ENCODE measurements around the gene TCF4.
"Not testable (repeated sequence)": the region's sequence is repeated elsewhere in the genome, so short reads cannot be mapped to it uniquely, and the experiment has no call there.

Gene TCF4

GRCh38 chr18:55473058-55473457 lies 114.9 kb downstream of the TCF4 start:
- DNase-seq: no peak

DNA sequence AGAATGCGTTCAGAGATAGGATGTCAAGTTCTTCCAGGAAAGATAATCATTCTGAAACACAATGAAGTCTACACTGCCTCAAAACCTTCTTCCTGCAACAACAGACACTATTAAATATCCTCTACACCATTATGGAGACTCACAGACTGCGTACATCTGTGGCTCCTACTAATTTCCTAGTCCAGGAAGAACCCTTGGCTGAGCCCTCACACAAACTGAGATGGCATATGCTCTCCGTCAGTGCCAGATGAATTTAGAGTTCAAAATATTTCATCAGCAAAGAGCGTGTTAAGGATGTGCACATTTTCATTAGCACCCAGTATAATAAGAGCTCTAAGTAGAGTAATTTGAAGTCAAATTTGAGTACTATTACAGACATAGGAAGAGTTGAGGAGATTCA lies 117.2 kb downstream of the TCF4 start:
- DNase-seq: no peak

DNA sequence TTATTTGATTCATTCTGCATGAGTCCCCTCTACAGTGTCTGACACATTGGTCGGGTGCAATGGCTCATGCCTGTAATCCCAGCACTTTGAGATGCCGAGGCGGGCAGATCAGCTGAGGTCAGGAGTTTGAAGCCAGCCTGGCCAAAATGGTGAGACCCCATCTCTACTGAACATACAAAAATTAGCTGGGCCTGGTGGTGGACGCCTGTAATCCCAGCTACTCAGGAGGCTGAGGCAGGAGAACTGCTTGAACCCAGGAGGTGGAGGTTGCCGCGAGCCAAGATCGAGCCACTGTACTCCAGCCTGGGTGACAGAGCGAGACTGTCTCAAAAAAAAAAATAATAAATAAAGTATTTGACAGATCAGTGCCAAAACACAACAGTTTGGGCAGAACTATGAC lies 118.9 kb downstream of the TCF4 start:
- not testable (repeated sequence) for DNase-seq

- no peak for DNase-seq
Measured at GRCh38 chr18:55466789-55467188, 121.2 kb downstream of the TCF4 start.

DNA sequence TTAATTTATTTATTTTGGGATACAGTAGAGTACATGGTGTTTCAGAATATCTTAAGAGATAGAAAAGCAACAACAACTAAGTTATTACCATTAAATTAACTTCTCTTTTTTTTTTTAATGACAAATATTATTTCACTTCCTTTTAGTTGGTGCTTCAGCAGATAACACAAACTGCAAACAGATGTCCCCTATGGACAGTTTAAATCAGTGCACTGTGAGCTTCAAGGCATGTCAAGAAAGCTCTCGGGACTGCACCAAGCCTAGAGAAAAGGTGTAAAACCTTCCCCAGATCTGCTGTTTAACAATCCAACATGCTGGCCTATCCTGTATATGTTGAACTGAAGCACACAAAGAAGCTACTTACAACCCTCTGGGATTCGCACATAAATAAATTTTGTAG lies 122.7 kb downstream of the TCF4 start:
- no peak for DNase-seq

DNA sequence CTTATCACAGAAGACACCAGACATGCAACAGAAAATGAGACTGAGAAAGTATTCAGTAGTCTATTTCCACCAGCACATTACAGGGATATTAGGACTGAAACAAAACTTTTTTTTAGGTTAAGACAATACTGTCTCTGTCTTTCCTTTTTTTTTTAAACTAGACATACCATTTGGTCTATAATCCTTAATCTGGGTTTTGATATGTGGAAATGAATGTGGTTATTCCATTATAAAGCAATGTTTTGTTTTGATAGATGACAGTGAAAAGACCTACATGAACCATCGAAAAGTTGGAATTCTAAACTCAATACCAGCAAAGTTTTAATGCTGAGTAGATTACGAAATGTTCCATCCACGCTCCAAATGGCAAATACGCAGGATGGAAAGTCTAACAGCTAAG lies 123.4 kb downstream of the TCF4 start:
- DNase-seq: no peak

DNA sequence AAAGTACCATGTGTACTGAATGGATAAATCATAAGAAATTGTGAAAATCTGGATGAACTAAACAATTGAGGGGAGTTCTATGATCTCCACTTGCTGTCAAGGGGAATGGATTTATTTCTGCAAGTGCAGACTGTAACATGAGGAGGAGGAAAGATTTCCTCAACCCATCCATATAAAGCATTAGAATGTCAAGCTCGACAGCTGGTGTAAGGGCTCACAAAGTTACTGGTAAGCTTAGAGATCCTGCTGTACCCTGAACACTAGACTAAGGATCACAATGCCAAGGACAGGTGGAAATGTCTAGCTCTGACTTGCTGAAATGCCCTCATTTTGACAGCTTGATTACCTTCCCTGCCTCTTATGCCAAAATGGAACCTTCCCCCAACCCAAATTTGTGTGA lies 125.3 kb downstream of the TCF4 start:
- DNase-seq: no peak

- DNase-seq: no peak
Measured at GRCh38 chr18:55461848-55462247, 126.1 kb downstream of the TCF4 start.

- no peak for DNase-seq
Measured at GRCh38 chr18:55458456-55459203, 129.4 kb downstream of the TCF4 start.

DNA sequence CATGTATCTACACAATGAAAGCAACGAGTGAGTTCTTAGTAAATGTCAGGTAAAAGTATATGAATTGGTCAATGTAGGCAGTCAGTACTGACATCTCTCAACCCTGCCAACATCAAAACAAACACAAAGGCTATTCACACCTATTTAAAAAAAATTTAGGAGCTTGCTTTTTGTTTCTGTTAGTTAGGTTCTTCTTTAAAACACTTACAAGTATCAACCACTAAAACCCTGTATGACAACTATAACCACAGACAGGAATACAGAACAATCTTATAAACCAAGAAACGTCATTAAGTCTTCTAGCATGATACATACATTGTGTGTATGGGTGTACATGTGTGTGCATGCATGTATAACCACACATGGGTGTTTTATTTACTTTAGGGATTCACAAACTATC lies 131.0 kb downstream of the TCF4 start:
- no peak for DNase-seq

GRCh38 chr18:55455938-55456337 lies 132.1 kb downstream of the TCF4 start:
- DNase-seq: no peak

DNA sequence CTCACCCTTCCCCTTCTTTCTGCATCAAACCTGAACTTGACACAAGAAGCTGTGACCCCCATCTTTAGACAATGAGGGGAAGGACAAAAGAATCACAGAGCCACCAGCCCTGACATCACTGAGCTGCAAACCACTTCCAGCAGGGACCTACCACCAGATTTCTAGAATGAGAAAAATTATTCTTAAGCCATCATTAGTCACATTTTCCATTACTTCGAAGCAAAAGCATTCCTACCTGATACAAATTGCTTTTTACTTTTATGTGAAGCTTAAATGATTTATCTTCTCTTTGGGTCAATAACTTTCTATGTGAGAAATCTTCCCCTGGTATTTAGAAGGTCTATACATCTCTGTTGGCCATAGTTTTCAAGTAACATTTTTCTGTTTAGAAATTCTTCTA lies 134.8 kb downstream of the TCF4 start:
- DNase-seq: no peak

- no peak for DNase-seq
Measured at GRCh38 chr18:55452123-55452611, 135.8 kb downstream of the TCF4 start.

- DNase-seq: no peak
Measured at GRCh38 chr18:55449412-55450140, 138.4 kb downstream of the TCF4 start.

DNA sequence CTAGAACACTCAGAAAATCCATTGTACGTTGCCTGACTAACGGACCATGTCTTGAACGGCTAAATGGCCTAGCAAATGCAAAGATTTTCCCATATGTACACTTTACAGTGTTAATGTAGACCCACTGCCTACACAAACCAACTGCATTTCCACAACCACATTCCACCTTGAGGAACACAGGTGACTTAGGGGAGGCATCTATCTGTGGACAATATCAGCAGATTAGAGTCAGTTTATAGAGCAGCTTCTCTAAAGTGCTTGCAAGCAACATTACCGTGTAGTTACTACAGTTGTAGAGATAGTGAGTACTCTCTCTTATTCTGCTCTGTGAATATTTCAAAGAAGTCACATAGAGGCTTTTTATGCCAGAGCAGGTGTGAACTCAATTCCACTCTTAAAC lies 139.6 kb downstream of the TCF4 start:
- no peak for DNase-seq

- no peak for DNase-seq
Measured at GRCh38 chr18:55447672-55448018, 140.3 kb downstream of the TCF4 start.

GRCh38 chr18:55446996-55447671 lies 140.9 kb downstream of the TCF4 start:
- DNase-seq: no peak

- no peak for DNase-seq
Measured at GRCh38 chr18:55444536-55444935, 143.5 kb downstream of the TCF4 start.

DNA sequence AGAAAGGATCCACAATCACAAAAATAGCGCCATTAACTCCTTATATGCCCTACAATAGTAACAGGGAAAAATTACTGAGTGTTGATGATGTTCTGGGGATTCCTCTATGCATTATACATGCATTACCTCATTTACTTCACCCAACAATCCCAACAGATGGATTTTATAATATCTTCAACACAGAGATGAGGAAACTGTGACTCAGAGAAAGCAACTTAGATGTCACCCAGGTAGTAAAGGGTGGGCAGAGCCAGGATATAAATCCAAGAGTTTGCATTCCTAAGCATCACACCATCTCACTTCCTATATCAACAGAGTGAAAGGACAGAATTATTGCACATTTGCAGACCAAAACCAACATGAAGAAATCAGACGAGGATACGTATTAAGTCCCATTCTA lies 144.2 kb downstream of the TCF4 start:
- DNase-seq: no peak

GRCh38 chr18:55442561-55442960 lies 145.4 kb downstream of the TCF4 start:
- no peak for DNase-seq

- no peak for DNase-seq
Measured at GRCh38 chr18:55440988-55441387, 147.0 kb downstream of the TCF4 start.

DNA sequence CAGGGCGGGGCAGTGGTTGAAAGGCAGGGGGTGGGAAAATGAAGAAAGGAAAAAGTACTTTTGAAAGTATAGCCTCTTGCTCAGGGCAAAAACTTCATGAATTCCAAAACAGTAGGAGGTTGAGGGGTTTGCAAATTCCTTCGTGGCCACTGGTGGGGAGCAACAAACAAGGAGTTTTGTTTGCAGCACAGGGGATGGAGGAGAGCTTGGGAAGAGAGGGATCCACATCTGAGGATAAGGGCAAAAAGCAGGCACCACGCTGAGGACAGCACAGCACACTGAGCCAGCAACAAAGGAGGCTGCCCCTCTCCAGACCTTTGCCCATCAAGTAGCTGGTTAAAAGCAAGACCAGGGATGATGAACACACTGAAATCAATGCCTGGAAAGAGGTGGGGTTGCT lies 148.9 kb downstream of the TCF4 start:
- no peak for DNase-seq

GRCh38 chr18:55435592-55435991 lies 152.4 kb downstream of the TCF4 start:
- DNase-seq: no peak

GRCh38 chr18:55433648-55434047 lies 154.3 kb downstream of the TCF4 start:
- peak; percentile 38 for DNase-seq

Data from retina (tissue), 1 donor.